HepG2 (cell line): Measurements from ENCODE around the gene CEP19. TPM values are rescaled to one million over a fixed set of nuclear protein-coding genes. Genes with fewer than 3 reads are reported as not detected.
A peak's percentile ranks its signal among the peaks of the same experiment; 100 is the strongest.

ENCODE experiments used
- CC2D1A ChIP-seq: sonication (generic); formaldehyde crosslinking; IDR thresholded peaks from 2 replicates; pipeline ENCODE4 v1.8.1; 2023; ENCODE audit warnings: mild to moderate bottlenecking, missing genetic modification reagents
- DRAP1 ChIP-seq: IDR thresholded peaks from 2 replicates; pipeline ENCODE4 v1.6.1; 2016; ENCODE audit warnings: missing genetic modification reagents, missing compliant biosample characterization
- EP300 ChIP-seq, 3 experiments: sonication (generic) in 1 of 3; formaldehyde crosslinking in 1 of 3; IDR thresholded peaks; 2 replicates each; pipeline versions ENCODE4 v1.5.1 to v1.6.1; 2011 to 2020; ENCODE audit warnings: low read depth in 2 of 3, low read length in 2 of 3, borderline replicate concordance in 1 of 3, improper control_type of control experiment in 1 of 3, mild to moderate bottlenecking in 1 of 3, missing genetic modification reagents in 1 of 3, moderate library complexity in 1 of 3
- FUBP1 ChIP-seq: sonication (generic); formaldehyde crosslinking; IDR thresholded peaks from 2 replicates; pipeline ENCODE4 v1.5.1; 2020; ENCODE audit warnings: missing genetic modification reagents, mild to moderate bottlenecking, borderline replicate concordance
- KDM4B ChIP-seq: sonication (generic); formaldehyde crosslinking; IDR thresholded peaks from 2 replicates; pipeline ENCODE4 v1.4.0; 2020; ENCODE audit warnings: missing genetic modification reagents
- MATR3 ChIP-seq: sonication (generic); formaldehyde crosslinking; IDR thresholded peaks from 2 replicates; pipeline ENCODE4 v1.4.0; 2020; ENCODE audit warnings: missing genetic modification reagents
- PHF5A ChIP-seq: IDR thresholded peaks from one replicate; pipeline ENCODE4 v1.6.1; 2018; ENCODE audit warnings: low read depth, missing genetic modification reagents; ENCODE audit not compliant: unreplicated experiment
- TCF12 ChIP-seq, 2 experiments: fragments of 450-650 bp in 1 of 2; sonication (generic) in 1 of 2; formaldehyde crosslinking in 1 of 2; IDR thresholded peaks; 2 replicates each; pipeline versions ENCODE4 v1.6.1 to v1.8.0; 2017 to 2022; ENCODE audit warnings: antibody characterized with exemption in 1 of 2, mild to moderate bottlenecking in 1 of 2, missing genetic modification reagents in 1 of 2, moderate library complexity in 1 of 2
- TFDP2 ChIP-seq: sonication (generic); formaldehyde crosslinking; IDR thresholded peaks from 2 replicates; pipeline ENCODE4 v1.4.0; 2020; ENCODE audit warnings: missing genetic modification reagents
- THAP7 ChIP-seq: sonication (generic); formaldehyde crosslinking; IDR thresholded peaks from 2 replicates; pipeline ENCODE4 v1.8.1; 2023; ENCODE audit warnings: mild to moderate bottlenecking, missing genetic modification reagents
- ZFY ChIP-seq: sonication (generic); formaldehyde crosslinking; IDR thresholded peaks from 2 replicates; pipeline ENCODE4 v1.4.0; 2020; ENCODE audit warnings: missing genetic modification reagents
- ZKSCAN1 ChIP-seq: fragments of 150-350 bp; IDR thresholded peaks from 2 replicates; pipeline ENCODE4 v1.6.1; 2014; ENCODE audit warnings: low read length
- ZNF746 ChIP-seq: sonication (generic); formaldehyde crosslinking; IDR thresholded peaks from 2 replicates; pipeline ENCODE4 v1.8.0; 2022; ENCODE audit warnings: mild to moderate bottlenecking, missing genetic modification reagents
- ZNF775 ChIP-seq: sonication (generic); formaldehyde crosslinking; IDR thresholded peaks from 2 replicates; pipeline ENCODE4 v1.4.0; 2020; ENCODE audit warnings: missing genetic modification reagents, mild to moderate bottlenecking, moderate library complexity, borderline replicate concordance
- polyA plus RNA-seq, 8 experiments: library from polyadenylated mRNA; depleted of rRNA in 3 of 8; stranded (reverse) in 7 of 8; unstranded in 1 of 8; fragments of >200 nt; fragmentation: Illumina TruSeq in 4 of 8; extraction: Trizol in 4 of 8; gene quantifications; 2 replicates each; pipeline versions ENCODE4 v1.2.1 to v1.2.3, GENCODE V29; 2011 to 2016; ENCODE audit warnings: low read depth in 4 of 8, missing spikeins in 1 of 8, mixed read lengths in 1 of 8; ENCODE audit not compliant: insufficient read depth in 1 of 8
- total RNA-seq, 5 experiments: library from RNA; depleted of rRNA; stranded (reverse); fragments of >200 nt; fragmentation: Illumina TruSeq; extraction: Trizol; gene quantifications; 2 replicates each; pipeline ENCODE4 v1.2.3, GENCODE V29; 2016; ENCODE audit warnings: low read depth in 1 of 5
- TF ChIP-seq, protein P1 (sequence below): sonication (generic); formaldehyde crosslinking; conservative IDR thresholded peaks from 2 replicates; pipeline ENCODE4 v1.5.0; 2020; ENCODE audit warnings: missing genetic modification reagents
- TF ChIP-seq, protein P2 (sequence below): sonication (generic); formaldehyde crosslinking; IDR thresholded peaks from 2 replicates; pipeline ENCODE4 v1.5.1; 2020; ENCODE audit warnings: missing genetic modification reagents, mild to moderate bottlenecking, borderline replicate concordance
- TF ChIP-seq, protein P3 (sequence below), 2 experiments: sonication (generic) in 1 of 2; formaldehyde crosslinking in 1 of 2; IDR thresholded peaks; 2 replicates each; pipeline versions ENCODE4 v1.5.1 to v1.6.1; 2011 to 2020; ENCODE audit warnings: borderline replicate concordance in 1 of 2, low read depth in 1 of 2, low read length in 1 of 2, mild to moderate bottlenecking in 1 of 2, missing genetic modification reagents in 1 of 2, moderate library complexity in 1 of 2

Gene CEP19
- total and polyA plus RNA-seq, 2 of the 13 experiments (the other 11 are each of a cell fraction or from before 2014, with no cell fraction given) = 0.48 to 1.2 TPM

DNA sequence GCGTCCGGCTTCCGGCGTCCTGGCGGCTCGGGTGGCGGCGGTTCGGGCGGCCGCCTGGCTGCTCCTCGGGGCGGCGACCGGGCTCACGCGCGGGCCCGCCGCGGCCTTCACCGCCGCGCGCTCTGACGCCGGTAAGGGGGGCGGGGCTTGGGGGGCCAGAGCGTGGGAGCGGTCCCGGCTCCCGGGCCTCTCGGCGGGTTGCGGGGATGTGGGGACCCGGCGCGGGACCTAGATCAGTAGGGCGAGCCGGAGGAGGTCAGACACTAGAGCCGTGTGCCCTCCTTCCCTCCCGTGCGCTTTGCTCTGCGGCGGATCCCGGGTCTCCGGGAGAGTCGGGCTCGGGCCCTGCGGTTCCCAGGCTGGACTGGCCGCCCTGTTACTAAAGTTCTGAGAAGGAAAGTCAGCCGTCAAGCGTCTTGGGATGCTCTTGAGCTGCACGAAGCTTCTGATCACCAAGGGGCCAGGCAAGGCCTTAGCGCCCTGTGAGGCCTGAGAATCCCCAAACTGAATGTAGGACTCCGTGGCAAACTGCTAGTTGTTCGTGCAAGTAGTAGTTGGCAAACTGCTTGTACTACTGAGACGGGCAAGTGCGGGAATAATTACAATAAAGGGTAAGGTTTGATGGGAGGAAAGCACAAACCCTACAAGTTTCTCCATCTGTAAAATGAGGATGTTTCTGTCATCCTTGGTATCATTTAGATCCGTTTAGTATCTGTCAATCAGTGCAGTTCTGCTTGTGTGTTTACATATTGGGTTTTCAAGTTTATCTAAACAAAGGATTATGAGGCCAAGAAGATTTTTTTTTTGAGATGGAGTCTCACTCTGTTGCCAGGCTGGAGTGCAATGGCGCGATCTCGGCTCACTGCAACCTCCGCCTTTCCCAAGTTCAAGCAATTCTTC lies 714 bp upstream of the CEP19 start (continued):
- TF ChIP-seq, protein P1, sequence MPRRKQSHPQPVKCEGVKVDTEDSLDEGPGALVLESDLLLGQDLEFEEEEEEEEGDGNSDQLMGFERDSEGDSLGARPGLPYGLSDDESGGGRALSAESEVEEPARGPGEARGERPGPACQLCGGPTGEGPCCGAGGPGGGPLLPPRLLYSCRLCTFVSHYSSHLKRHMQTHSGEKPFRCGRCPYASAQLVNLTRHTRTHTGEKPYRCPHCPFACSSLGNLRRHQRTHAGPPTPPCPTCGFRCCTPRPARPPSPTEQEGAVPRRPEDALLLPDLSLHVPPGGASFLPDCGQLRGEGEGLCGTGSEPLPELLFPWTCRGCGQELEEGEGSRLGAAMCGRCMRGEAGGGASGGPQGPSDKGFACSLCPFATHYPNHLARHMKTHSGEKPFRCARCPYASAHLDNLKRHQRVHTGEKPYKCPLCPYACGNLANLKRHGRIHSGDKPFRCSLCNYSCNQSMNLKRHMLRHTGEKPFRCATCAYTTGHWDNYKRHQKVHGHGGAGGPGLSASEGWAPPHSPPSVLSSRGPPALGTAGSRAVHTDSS = no peak
- no peak for TF ChIP-seq FUBP1 (CRISPR knock-in tag)
- TF ChIP-seq DRAP1 (CRISPR knock-in tag) = no peak
- no peak for TF ChIP-seq TCF12 (IDR thresholded peaks at IDR 0.05)
- TF ChIP-seq TCF12 (CRISPR knock-in tag; IDR thresholded peaks at IDR 0.05) = no peak
- TF ChIP-seq KDM4B (CRISPR knock-in tag) = no peak
- no peak; the same call in 1 of the 2 replicates for TF ChIP-seq TFDP2 (CRISPR knock-in tag)
- 0 out of 2 replicates have a peak, but pooled peaks have one; percentile 20 for TF ChIP-seq THAP7 (CRISPR knock-in tag)
- TF ChIP-seq PHF5A (CRISPR knock-in tag) = no peak
- no peak for TF ChIP-seq MATR3 (CRISPR knock-in tag)
- TF ChIP-seq, protein P2, sequence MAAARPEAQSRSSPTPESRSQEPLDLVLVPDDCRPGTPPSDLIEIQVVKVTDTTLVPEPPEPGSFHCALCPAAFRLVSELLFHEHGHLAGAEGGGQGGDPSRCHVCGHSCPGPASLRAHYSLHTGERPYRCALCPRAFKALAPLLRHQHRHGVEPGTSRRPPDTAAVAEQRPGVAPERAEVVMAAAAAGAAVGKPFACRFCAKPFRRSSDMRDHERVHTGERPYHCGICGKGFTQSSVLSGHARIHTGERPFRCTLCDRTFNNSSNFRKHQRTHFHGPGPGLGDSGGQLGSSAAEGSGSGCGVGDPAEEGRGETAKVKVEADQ (CRISPR knock-in tag) = 0 out of 2 replicates have a peak, but pooled peaks have one; percentile 16
- TF ChIP-seq ZNF746 (CRISPR knock-in tag) = 0 out of 2 replicates have a peak, but pooled peaks have one; percentile 25
- TF ChIP-seq ZNF775 = no peak
- no peak for TF ChIP-seq EP300 (IDR thresholded peaks at IDR 0.05; ENCODE audit: low read depth in 2 of 2, low read length in 2 of 2)
- TF ChIP-seq EP300 (CRISPR knock-in tag; IDR thresholded peaks at IDR 0.05; ENCODE audit: borderline replicate concordance) = no peak
- no peak for TF ChIP-seq ZKSCAN1
- no peak for TF ChIP-seq CC2D1A (CRISPR knock-in tag)
- TF ChIP-seq, protein P3, sequence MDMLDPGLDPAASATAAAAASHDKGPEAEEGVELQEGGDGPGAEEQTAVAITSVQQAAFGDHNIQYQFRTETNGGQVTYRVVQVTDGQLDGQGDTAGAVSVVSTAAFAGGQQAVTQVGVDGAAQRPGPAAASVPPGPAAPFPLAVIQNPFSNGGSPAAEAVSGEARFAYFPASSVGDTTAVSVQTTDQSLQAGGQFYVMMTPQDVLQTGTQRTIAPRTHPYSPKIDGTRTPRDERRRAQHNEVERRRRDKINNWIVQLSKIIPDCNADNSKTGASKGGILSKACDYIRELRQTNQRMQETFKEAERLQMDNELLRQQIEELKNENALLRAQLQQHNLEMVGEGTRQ (IDR thresholded peaks at IDR 0.05; ENCODE audit: low read depth, low read length) = no peak
- TF ChIP-seq, protein P3 (CRISPR knock-in tag; IDR thresholded peaks at IDR 0.05; ENCODE audit: borderline replicate concordance) = 0 out of 2 replicates have a peak, but pooled peaks have one; percentile 36
- peak; percentile 40 for TF ChIP-seq ZFY (CRISPR knock-in tag)
